Measurements from ENCODE around the gene PRIMA1.
A peak's percentile ranks its signal among the peaks of the same experiment; 100 is the strongest.

Gene PRIMA1

GRCh38 chr14:93764211-93764659, 24.1 kb downstream of the PRIMA1 start:
- H3K27me3 ChIP-seq (ENCODE audit: insufficient read depth, low read depth, severe bottlenecking): no peaks in the 10 kb centered on the region
- peak; percentile 66 for DNase-seq
- no peaks in the 10 kb centered on the region for H3K9me3 ChIP-seq (ENCODE audit: severe bottlenecking)
- no peak overlapping the region; the same call in 1 of the 2 replicates for H3K27ac ChIP-seq
- no peak overlapping the region for H3K4me3 ChIP-seq (ENCODE audit: low read depth, low read length)
- H3K36me3 ChIP-seq: no peaks in the 10 kb centered on the region; the same call in 1 of the 2 replicates
- TF ChIP-seq, protein P1, sequence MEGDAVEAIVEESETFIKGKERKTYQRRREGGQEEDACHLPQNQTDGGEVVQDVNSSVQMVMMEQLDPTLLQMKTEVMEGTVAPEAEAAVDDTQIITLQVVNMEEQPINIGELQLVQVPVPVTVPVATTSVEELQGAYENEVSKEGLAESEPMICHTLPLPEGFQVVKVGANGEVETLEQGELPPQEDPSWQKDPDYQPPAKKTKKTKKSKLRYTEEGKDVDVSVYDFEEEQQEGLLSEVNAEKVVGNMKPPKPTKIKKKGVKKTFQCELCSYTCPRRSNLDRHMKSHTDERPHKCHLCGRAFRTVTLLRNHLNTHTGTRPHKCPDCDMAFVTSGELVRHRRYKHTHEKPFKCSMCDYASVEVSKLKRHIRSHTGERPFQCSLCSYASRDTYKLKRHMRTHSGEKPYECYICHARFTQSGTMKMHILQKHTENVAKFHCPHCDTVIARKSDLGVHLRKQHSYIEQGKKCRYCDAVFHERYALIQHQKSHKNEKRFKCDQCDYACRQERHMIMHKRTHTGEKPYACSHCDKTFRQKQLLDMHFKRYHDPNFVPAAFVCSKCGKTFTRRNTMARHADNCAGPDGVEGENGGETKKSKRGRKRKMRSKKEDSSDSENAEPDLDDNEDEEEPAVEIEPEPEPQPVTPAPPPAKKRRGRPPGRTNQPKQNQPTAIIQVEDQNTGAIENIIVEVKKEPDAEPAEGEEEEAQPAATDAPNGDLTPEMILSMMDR (IDR thresholded peaks at IDR 0.05; ENCODE audit: low read depth, low read length): no peak

- Histone ChIP-seq H3K27me3 (ENCODE audit: insufficient read depth, low read depth, severe bottlenecking) (no peaks in the 10 kb centered on the region), H3K4me3 (ENCODE audit: low read depth, low read length) (no peak overlapping the region), H3K36me3 (peaks cover 3% of the 10 kb centered on the region; the same call in 1 of the 2 replicates), H3K9me3 (ENCODE audit: severe bottlenecking) (peaks cover 5% of the 10 kb centered on the region), H3K27ac (peak overlapping the region; percentile 83)
- peak; percentile 84 for DNase-seq
- TF ChIP-seq, protein P1 (IDR thresholded peaks at IDR 0.05; ENCODE audit: low read depth, low read length): no peak
Measured at GRCh38 chr14:93759719-93760307, 28.5 kb downstream of the PRIMA1 start.

- Histone ChIP-seq H3K36me3 (peaks cover 3% of the 10 kb centered on the region; the same call in 1 of the 2 replicates), H3K27ac (peak overlapping the region; percentile 58), H3K27me3 (ENCODE audit: insufficient read depth, low read depth, severe bottlenecking) (no peaks in the 10 kb centered on the region), H3K4me3 (ENCODE audit: low read depth, low read length) (no peak overlapping the region), H3K9me3 (ENCODE audit: severe bottlenecking) (peaks cover 5% of the 10 kb centered on the region)
- TF ChIP-seq, protein P1 (IDR thresholded peaks at IDR 0.05; ENCODE audit: low read depth, low read length): no peak
- peak; percentile 82 for DNase-seq
Measured at GRCh38 chr14:93757206-93757605, 31.1 kb downstream of the PRIMA1 start.

GRCh38 chr14:93753647-93754046, 34.6 kb downstream of the PRIMA1 start:
- H3K27ac ChIP-seq: no peak overlapping the region
- TF ChIP-seq, protein P1 (IDR thresholded peaks at IDR 0.05; ENCODE audit: low read depth, low read length): no peak
- DNase-seq: no peak

DNA sequence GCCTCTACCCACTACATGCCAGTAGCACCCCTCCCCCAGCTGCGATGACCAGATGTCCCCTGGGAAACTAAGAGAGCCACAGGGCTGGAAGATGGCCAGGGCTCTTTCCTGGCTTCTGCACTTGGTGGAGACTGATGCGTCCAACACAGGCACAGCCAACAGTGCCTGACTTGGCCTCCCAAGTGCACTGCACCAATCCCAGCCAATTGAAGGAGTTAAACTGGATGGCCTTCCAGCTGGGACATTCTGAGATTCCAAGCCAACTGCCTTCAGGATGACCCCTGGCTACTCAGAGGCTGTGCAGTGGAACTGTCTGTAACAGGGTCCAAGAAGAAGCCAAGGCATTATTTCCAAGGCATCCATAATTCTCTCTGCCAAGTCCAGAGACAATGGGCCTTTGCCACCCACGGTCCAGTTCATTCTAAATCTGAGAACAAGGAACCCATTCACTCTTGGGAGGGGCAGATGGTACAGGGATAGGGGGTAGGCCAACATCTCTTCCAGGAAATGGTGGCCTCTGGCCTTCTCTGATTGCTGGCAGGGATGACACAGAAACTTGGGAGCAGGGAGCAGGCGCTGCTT, 35.2 kb downstream of the PRIMA1 start:
- DNase-seq: no peak
- Histone ChIP-seq H3K27me3 (ENCODE audit: insufficient read depth, low read depth, severe bottlenecking) (no peaks in the 10 kb centered on the region), H3K36me3 (peaks cover 3% of the 10 kb centered on the region; the same call in 1 of the 2 replicates), H3K27ac (no peak overlapping the region), H3K4me3 (ENCODE audit: low read depth, low read length) (no peak overlapping the region), H3K9me3 (ENCODE audit: severe bottlenecking) (peaks cover 5% of the 10 kb centered on the region)
- TF ChIP-seq, protein P1 (IDR thresholded peaks at IDR 0.05; ENCODE audit: low read depth, low read length): no peak

More at GRCh38 chr14:93753647-93754046, 34.6 kb downstream of the PRIMA1 start:
- no peak overlapping the region for H3K4me3 ChIP-seq (ENCODE audit: low read depth, low read length)
- H3K9me3 ChIP-seq (ENCODE audit: severe bottlenecking): peaks cover 5% of the 10 kb centered on the region
- peaks cover 3% of the 10 kb centered on the region; the same call in 1 of the 2 replicates for H3K36me3 ChIP-seq
- H3K27me3 ChIP-seq (ENCODE audit: insufficient read depth, low read depth, severe bottlenecking): no peaks in the 10 kb centered on the region
